K562 (cell line): Measurements from ENCODE around the gene ANKRD45. TPM values are rescaled to one million over a fixed set of nuclear protein-coding genes. Genes with fewer than 3 reads are reported as not detected.
"Not testable (repeated sequence)": the region's sequence is repeated elsewhere in the genome, so short reads cannot be mapped to it uniquely, and the experiment has no call there.

Experiments
- ATAC-seq: fragments of 200-7000 bp; cut with Tn5 transposase; 3 replicates; pipeline ENCODE4 v1.9.1; 2020; ENCODE audit warnings: moderate library complexity
- BruUV-seq: library from RNA; stranded (reverse); fragments of 400-500 nt; replicated peaks from 2 replicates; lab custom pipeline; 2021; lab: Mats Ljungman, UMichigan
- CTCF ChIA-PET: fragments of 300-600 bp; formaldehyde crosslinking; extraction: SDS; loops from one replicate; lab custom pipeline; 2021; ENCODE audit warnings: low intra/inter-chr PET ratio; lab: Yijun Ruan, JAX
- POLR2A ChIA-PET: fragments of 300-600, 350-650 bp; sonication (Branson Sonifier 250); formaldehyde crosslinking; extraction: SDS; loops from one replicate; lab custom pipeline; 2021; ENCODE audit warnings: antibody characterized with exemption, inconsistent platforms; lab: Yijun Ruan, JAX
- DNase-seq, 4 experiments: peaks; one replicate each; pipeline versions ENCODE4 v3.0.0 to v3.0.0-alpha.2; 2011 to 2018; ENCODE audit warnings: low spot score in 3 of 4, mixed read lengths in 3 of 4; ENCODE audit errors: extremely low read depth in 1 of 4
- FAIRE-seq: peaks from 2 replicates; lab custom pipeline; 2011; peaks lifted over from hg19 to GRCh38; lab: Jason Lieb, UNC
- H2AFZ ChIP-seq: 2 replicates; pipeline ENCODE4 v1.6.0; 2011; ENCODE audit warnings: low read depth, low read length, control low read depth, inconsistent platforms
- H3K27ac ChIP-seq: fragments of 200-600 bp; 3 replicates; pipeline ENCODE4 v1.8.0; 2011; ENCODE audit warnings: low read depth, mild to moderate bottlenecking, control low read depth, inconsistent platforms, low read length, moderate library complexity, mixed read lengths; ENCODE audit errors: extremely low read depth
- H3K27me3 ChIP-seq, 2 experiments: fragments of 300-600 bp in 1 of 2; 2 replicates in 1 of 2; 3 replicates in 1 of 2; pipeline versions ENCODE4 v1.6.0 to v1.8.0; 2011; ENCODE audit warnings: inconsistent platforms in 2 of 2, low read length in 2 of 2, mild to moderate bottlenecking in 1 of 2, mixed read lengths in 1 of 2, moderate library complexity in 1 of 2; ENCODE audit not compliant: control insufficient read depth in 2 of 2, insufficient read depth in 2 of 2
- H3K36me3 ChIP-seq: fragments of 300-600 bp; 3 replicates; pipeline ENCODE4 v1.8.0; 2011; ENCODE audit warnings: mild to moderate bottlenecking, low read length, inconsistent platforms; ENCODE audit not compliant: control insufficient read depth, insufficient read depth
- H3K4me1 ChIP-seq, 2 experiments: fragments of 200-600 bp in 1 of 2; replicated peaks in 1 of 2; 2 replicates in 1 of 2; 3 replicates in 1 of 2; pipeline versions ENCODE4 v1.5.1 to v1.8.0; 2011; ENCODE audit warnings: inconsistent platforms in 2 of 2, low read length in 2 of 2, mild to moderate bottlenecking in 1 of 2, mixed read lengths in 1 of 2, moderate library complexity in 1 of 2; ENCODE audit not compliant: control insufficient read depth in 2 of 2, insufficient read depth in 2 of 2
- H3K4me2 ChIP-seq: 2 replicates; pipeline ENCODE4 v1.6.1; 2011; ENCODE audit warnings: low read length, control low read depth, inconsistent platforms, mixed read lengths; ENCODE audit not compliant: insufficient read depth
- H3K4me3 ChIP-seq: fragments of 200-600 bp; sonication (generic), shearing (Covaris generic); 2 replicates; pipeline ENCODE4 v1.5.1; 2016; ENCODE audit warnings: control low read depth, inconsistent platforms
- H3K79me2 ChIP-seq: fragments of 200-600 bp; 3 replicates; pipeline ENCODE4 v1.8.0; 2011; ENCODE audit warnings: low read length, inconsistent platforms; ENCODE audit not compliant: control insufficient read depth, insufficient read depth
- H3K9ac ChIP-seq, 2 experiments: 2 replicates each; pipeline versions ENCODE4 v1.6.0 to v1.6.1; 2011; ENCODE audit warnings: low read depth in 2 of 2, low read length in 2 of 2, control low read depth in 1 of 2, inconsistent platforms in 1 of 2, mild to moderate bottlenecking in 1 of 2, mixed read lengths in 1 of 2; ENCODE audit not compliant: insufficient read depth in 1 of 2
- H3K9me1 ChIP-seq: one replicate; pipeline ENCODE4 v1.6.0; 2011; ENCODE audit warnings: inconsistent platforms, mild to moderate bottlenecking, low read length, moderate library complexity; ENCODE audit not compliant: control insufficient read depth, insufficient read depth
- H3K9me3 ChIP-seq: replicated peaks from 2 replicates; pipeline ENCODE4 v1.5.1; 2011; ENCODE audit warnings: low read depth, low read length, inconsistent platforms; ENCODE audit not compliant: control insufficient read depth, insufficient read depth
- H4K20me1 ChIP-seq: replicated peaks from 2 replicates; pipeline ENCODE4 v1.6.1; 2011; ENCODE audit warnings: low read length, inconsistent platforms, mixed read lengths; ENCODE audit not compliant: control insufficient read depth, insufficient read depth
- BCOR ChIP-seq: fragments of 450-650 bp; IDR thresholded peaks from 2 replicates; pipeline ENCODE4 v1.6.1; 2016
- KDM1A ChIP-seq, 2 experiments: fragments of 450-650 bp; IDR thresholded peaks; 2 replicates each; pipeline ENCODE4 v1.6.1; 2016; ENCODE audit warnings: mild to moderate bottlenecking in 2 of 2
- RBM25 ChIP-seq: fragments of 200-400 bp; formaldehyde crosslinking; IDR thresholded peaks from 2 replicates; pipeline ENCODE4 v1.6.1; 2018; ENCODE audit warnings: low read length, low read depth, moderate library complexity; ENCODE audit not compliant: severe bottlenecking
- RERE ChIP-seq: sonication (generic); formaldehyde crosslinking; IDR thresholded peaks from 2 replicates; pipeline ENCODE4 v1.8.0; 2023; ENCODE audit warnings: missing genetic modification reagents, mild to moderate bottlenecking, borderline replicate concordance
- SAFB ChIP-seq: fragments of 200-400 bp; formaldehyde crosslinking; IDR thresholded peaks from 2 replicates; pipeline ENCODE4 v1.6.1; 2017; ENCODE audit warnings: low read depth, low read length, borderline replicate concordance
- TARDBP ChIP-seq: fragments of 450-650 bp; IDR thresholded peaks from 2 replicates; pipeline ENCODE4 v1.6.1; 2016
- TCF15 ChIP-seq: fragments of 250-450 bp; sonication (Bioruptor Pico); IDR thresholded peaks from 2 replicates; pipeline ENCODE4 v1.8.0; 2022; ENCODE audit warnings: moderate library complexity, mild to moderate bottlenecking, inconsistent platforms
- ZNF121 ChIP-seq: sonication (generic); formaldehyde crosslinking; conservative IDR thresholded peaks from 2 replicates; pipeline ENCODE4 v1.8.0; 2022; ENCODE audit warnings: missing genetic modification reagents
- ZNF146 ChIP-seq: IDR thresholded peaks from one replicate; pipeline ENCODE4 v1.6.1; 2018; ENCODE audit warnings: missing compliant biosample characterization; ENCODE audit not compliant: unreplicated experiment
- ZNF239 ChIP-seq: fragments of 250-450 bp; sonication (Bioruptor Pico); IDR thresholded peaks from 2 replicates; pipeline ENCODE4 v1.4.0; 2020; ENCODE audit warnings: mild to moderate bottlenecking
- ZNF282 ChIP-seq: sonication (generic); formaldehyde crosslinking; IDR thresholded peaks from 2 replicates; pipeline ENCODE4 v1.8.1; 2023; ENCODE audit warnings: missing genetic modification reagents
- ZNF668 ChIP-seq: fragments of 250-450 bp; sonication (Bioruptor Pico); IDR thresholded peaks from 2 replicates; pipeline ENCODE4 v1.8.0; 2022; ENCODE audit warnings: mild to moderate bottlenecking, inconsistent platforms
- whole genome bisulfite sequencing: fragments of 100-300 bp; shearing (Covaris generic); methylation state at CpG from one replicate; pipeline ENCODE4 v1.1.6; 2016; ENCODE audit warnings: low coverage, mixed read lengths; ENCODE audit not compliant: insufficient coverage; ENCODE audit errors: missing lambda C conversion rate; 5-methylcytosine and 5-hydroxymethylcytosine counted together
- in situ Hi-C: fragments of 300-500 bp; cut with MboI; formaldehyde crosslinking; loops from 4 replicates; pipeline ENCODE4 v1.15.0; 2018; ENCODE audit warnings: inconsistent platforms, mixed read lengths
- intact Hi-C: fragments of 100-400 bp; cut with micrococcal nuclease; formaldehyde crosslinking; loops from 2 replicates; pipeline ENCODE4 v1.14.2; 2022
- polyA plus RNA-seq, 8 experiments: library from polyadenylated mRNA; depleted of rRNA in 4 of 8; stranded (reverse) in 5 of 8; unstranded in 3 of 8; fragments of >200 nt; fragmentation: Nextera tagmentation in 2 of 8; fragmentation: Illumina TruSeq in 1 of 8; extraction: Ambion mirVana in 2 of 8; extraction: Trizol in 1 of 8; gene quantifications; 2 replicates each; pipeline versions ENCODE4 v1.2.1 to v1.2.3, GENCODE V29; 2011 to 2014; ENCODE audit warnings: inconsistent platforms in 1 of 8, missing spikeins in 1 of 8
- total RNA-seq, 7 experiments: library from RNA; depleted of rRNA in 6 of 7; stranded (reverse); fragments of >200 nt in 6 of 7; fragmentation: Illumina TruSeq in 2 of 7; extraction: Trizol in 2 of 7; gene quantifications; 2 replicates each; pipeline versions ENCODE4 v1.2.1 to v1.2.3, GENCODE V29; 2011 to 2021; ENCODE audit warnings: low replicate concordance in 1 of 7

ANKRD45 gene
- total and polyA plus RNA-seq, 9 of the 15 experiments (the other 6 are each of a cell fraction or from before 2014, with no cell fraction given), result 0.10 to 0.30 (median 0.11) TPM; not detected in 2

GRCh38 chr1:173701299-173701698 is 31.6 kb upstream of the ANKRD45 start:
- FAIRE-seq, H3K4me1 ChIP-seq, H4K20me1 ChIP-seq, H3K4me2 ChIP-seq, H3K4me3 ChIP-seq, POLR2A ChIA-PET, in situ Hi-C loops, H2AFZ ChIP-seq, H3K9ac ChIP-seq, DNase-seq, CTCF ChIA-PET, ATAC-seq, H3K27me3 ChIP-seq, H3K9me3 ChIP-seq, BruUV-seq, intact Hi-C loops, H3K79me2 ChIP-seq, H3K36me3 ChIP-seq, H3K9me1 ChIP-seq, H3K27ac ChIP-seq: not testable (repeated sequence)
- TF ChIP-seq RBM25 (peak; percentile 31), BCOR (peak; percentile 64), ZNF146 (peak; percentile 95), KDM1A (IDR thresholded peaks at IDR 0.05) (peak in 1 of 2 experiments; percentile 30; a peak in 1 of 4 replicates)
- 36% methylated on average over 6 of the region's 6 CpGs for WGBS

GRCh38 chr1:173693238-173693637 is 23.6 kb upstream of the ANKRD45 start:
- DNase-seq (no peak), ATAC-seq (no peak), FAIRE-seq (no peak)
- Histone ChIP-seq H3K4me1 (peaks cover 3 to 6% of the 10 kb centered on the region in 2 experiments; a peak in 4 of 5 replicates), H3K27me3 (no peaks in the 10 kb centered on the region), H3K79me2 (no peaks in the 10 kb centered on the region), H3K4me3 (no peak overlapping the region), H3K9ac (no peak overlapping the region), H3K36me3 (no peaks in the 10 kb centered on the region), H4K20me1 (no peaks in the 10 kb centered on the region), H3K9me3 (no peaks in the 10 kb centered on the region), H3K9me1 (no peaks in the 10 kb centered on the region), H3K4me2 (no peak overlapping the region), H3K27ac (no peak overlapping the region), H2AFZ (no peak overlapping the region)
- CTCF ChIA-PET, result no interaction called here
- in situ Hi-C loops, result no loop called here
- BruUV-seq, result no TSS peak
- POLR2A ChIA-PET, result interaction anchor here (1.1 to 1.2 kb wide), 2 partner anchors 11 to 21 kb away, joined by 4 to 5 read pairs; partner anchors contain the start of gene KLHL20
- intact Hi-C loops, result loop anchor here (5.0 kb wide), 1 partner anchor 379 kb away; no protein-coding TSS in a partner anchor
- no peak for TF ChIP-seq ZNF239
- TF ChIP-seq TARDBP, result no peak
- TF ChIP-seq ZNF282 (CRISPR knock-in tag), result no peak
- TF ChIP-seq RERE (CRISPR knock-in tag), result no peak
- TF ChIP-seq TCF15 (CRISPR knock-in tag), result no peak
- TF ChIP-seq ZNF668 (CRISPR knock-in tag), result no peak
- TF ChIP-seq SAFB, result no peak
- no peak for TF ChIP-seq ZNF121
